GM23248 (cell line): ENCODE results near the gene C7orf57. TPM values are rescaled to one million over a fixed set of nuclear protein-coding genes. Genes with fewer than 3 reads are reported as not detected.

Source experiments
- DNase-seq: peaks from one replicate; pipeline ENCODE4 v3.0.0-alpha.2; 2015
- H2AFZ ChIP-seq: fragments of 200-600 bp; sonication (generic); 2 replicates; pipeline ENCODE4 v1.6.1; 2016; ENCODE audit warnings: antibody characterized with exemption
- H3F3A ChIP-seq: fragments of 200-600 bp; sonication (generic); 2 replicates; pipeline ENCODE4 v1.6.1; 2016; ENCODE audit warnings: mild to moderate bottlenecking, antibody characterized with exemption, mixed run types; ENCODE audit not compliant: insufficient read depth
- H3K27ac ChIP-seq: fragments of 200-600 bp; sonication (generic); 2 replicates; pipeline ENCODE4 v1.5.1; 2016; ENCODE audit warnings: mild to moderate bottlenecking
- H3K27me3 ChIP-seq: fragments of 200-600 bp; sonication (generic); replicated peaks from 2 replicates; pipeline ENCODE4 v1.6.1; 2016; ENCODE audit warnings: mild to moderate bottlenecking; ENCODE audit not compliant: insufficient read depth
- H3K36me3 ChIP-seq: fragments of 200-600 bp; sonication (generic); 2 replicates; pipeline ENCODE4 v1.6.1; 2016; ENCODE audit warnings: low read depth, mild to moderate bottlenecking
- H3K4me1 ChIP-seq: fragments of 200-600 bp; sonication (generic); 2 replicates; pipeline ENCODE4 v1.6.1; 2016; ENCODE audit warnings: mild to moderate bottlenecking; ENCODE audit not compliant: insufficient read depth
- H3K4me2 ChIP-seq: fragments of 200-600 bp; sonication (generic); one replicate; pipeline ENCODE4 v1.6.1; 2016; ENCODE audit warnings: mild to moderate bottlenecking; ENCODE audit not compliant: unreplicated experiment
- H3K4me3 ChIP-seq: fragments of 200-600 bp; sonication (generic); 2 replicates; pipeline ENCODE4 v1.5.1; 2016; ENCODE audit warnings: mild to moderate bottlenecking
- H3K79me2 ChIP-seq: fragments of 200-600 bp; sonication (generic); 2 replicates; pipeline ENCODE4 v1.6.1; 2016; ENCODE audit warnings: mild to moderate bottlenecking; ENCODE audit not compliant: insufficient read depth
- H3K9ac ChIP-seq: fragments of 200-600 bp; sonication (generic); 2 replicates; pipeline ENCODE4 v1.6.1; 2016; ENCODE audit warnings: mild to moderate bottlenecking
- H3K9me2 ChIP-seq: fragments of 200-600 bp; sonication (generic); 2 replicates; pipeline ENCODE4 v1.6.1; 2016; ENCODE audit warnings: mixed run types, mild to moderate bottlenecking, moderate library complexity; ENCODE audit not compliant: insufficient read depth
- H3K9me3 ChIP-seq: fragments of 200-600 bp; sonication (generic); one replicate; pipeline ENCODE4 v1.6.1; 2017; ENCODE audit warnings: low read depth
- H4K20me1 ChIP-seq: fragments of 200-600 bp; sonication (generic); 2 replicates; pipeline ENCODE4 v1.6.0; 2016; ENCODE audit not compliant: insufficient read depth
- EZH2 ChIP-seq: fragments of 200-600 bp; sonication (generic); IDR thresholded peaks from 2 replicates; pipeline ENCODE4 v1.6.1; 2018; ENCODE audit warnings: antibody characterized with exemption, mild to moderate bottlenecking; ENCODE audit not compliant: insufficient read depth, poor library complexity, severe bottlenecking
- EZH2phosphoT487 ChIP-seq: fragments of 200-600 bp; sonication (generic); IDR thresholded peaks from 2 replicates; pipeline ENCODE4 v1.6.1; 2018; ENCODE audit warnings: antibody characterized with exemption, moderate library complexity, mild to moderate bottlenecking, low read depth; ENCODE audit not compliant: insufficient read depth
- WGBS, 2 experiments: methylation state at CpG; one replicate each; pipeline ENCODE4 v1.1.6; 2015 to 2017; ENCODE audit warnings: low lambda C conversion rate in 2 of 2, low coverage in 1 of 2; ENCODE audit errors: missing lambda C conversion rate in 2 of 2; 5-methylcytosine and 5-hydroxymethylcytosine counted together
- in situ Hi-C: fragments of 300-500 bp; cut with MboI; formaldehyde crosslinking; loops from 2 replicates; pipeline ENCODE4 v1.15.0; 2020
- polyA plus RNA-seq: library from polyadenylated mRNA; unstranded; fragments of >200 nt; fragmentation: Nextera tagmentation; extraction: Ambion mirVana; gene quantifications from 2 replicates; pipeline ENCODE4 v1.2.1, GENCODE V29; 2016
- total RNA-seq: library from RNA; depleted of rRNA; stranded (reverse); fragments of >200 nt; shearing (Covaris generic); gene quantifications from 2 replicates; pipeline ENCODE4 v1.2.3, GENCODE V29; 2014

Gene C7orf57
- total and polyA plus RNA-seq, 2 experiments from 2014 or later, result not detected

DNA sequence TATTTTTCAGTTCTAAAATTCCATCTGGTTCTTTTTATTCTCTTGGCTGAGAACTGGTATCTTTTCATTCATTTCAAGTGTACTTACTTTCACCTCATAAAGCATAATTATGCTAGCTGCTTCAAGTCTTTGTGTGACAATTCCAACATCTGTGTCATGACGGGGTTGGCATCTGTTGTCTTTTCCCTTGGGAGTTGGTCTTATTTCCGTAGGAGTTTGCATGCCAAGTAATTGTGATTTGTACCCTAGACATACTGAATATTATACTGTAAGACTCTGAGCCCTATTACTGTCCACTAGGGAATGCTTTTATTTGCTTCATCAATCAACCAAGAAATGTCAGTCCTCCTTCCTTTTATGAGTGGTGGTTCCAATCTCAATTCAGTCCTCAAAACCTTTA, 31.3 kb upstream of the C7orf57 start:
- Histone ChIP-seq H3K27ac (no peak overlapping the region), H3K9me2 (no peaks in the 10 kb centered on the region), H3K9ac (no peak overlapping the region), H2AFZ (peak overlapping the region; percentile 43; the same call in 1 of the 2 replicates), H3K4me1 (peaks cover 5% of the 10 kb centered on the region; the same call in 1 of the 2 replicates), H4K20me1 (no peaks in the 10 kb centered on the region), H3K36me3 (no peaks in the 10 kb centered on the region), H3F3A (peaks cover 11% of the 10 kb centered on the region; the same call in 1 of the 2 replicates), H3K4me3 (no peak overlapping the region), H3K27me3 (no peaks in the 10 kb centered on the region), H3K4me2 (no peak overlapping the region), H3K9me3 (no peaks in the 10 kb centered on the region), H3K79me2 (no peaks in the 10 kb centered on the region)
- in situ Hi-C loops, result no loop called here
- DNase-seq, result no peak
- TF ChIP-seq EZH2phosphoT487 (no peak), EZH2 (no peak)
- 8 to 15% methylated on average over 2 of the region's 2 CpGs for WGBS, 2 experiments

DNA sequence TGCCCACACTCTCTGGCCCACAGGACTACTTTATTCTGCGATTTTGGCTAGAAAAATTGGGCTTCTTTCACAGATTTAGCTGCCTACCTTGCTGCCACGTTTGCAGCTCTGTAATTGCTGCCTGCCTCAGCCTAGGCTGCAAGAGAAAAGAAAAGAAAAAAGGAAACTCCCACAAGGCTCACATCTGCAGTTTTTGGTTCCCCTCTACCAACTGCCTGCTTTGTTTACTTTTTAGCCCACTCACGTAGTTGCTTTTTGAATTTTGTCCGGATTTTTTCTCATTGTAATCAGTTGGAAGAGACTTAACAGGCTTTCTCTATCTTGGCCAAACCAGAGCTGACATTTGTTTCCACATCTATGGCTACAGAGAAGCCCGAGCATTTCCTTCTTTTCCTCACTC, 30.7 kb upstream of the C7orf57 start:
- in situ Hi-C loops, result no loop called here
- no peaks in the 10 kb centered on the region for H3K9me3 ChIP-seq
- H3K4me1 ChIP-seq, result peaks cover 5% of the 10 kb centered on the region; the same call in 1 of the 2 replicates
- no peaks in the 10 kb centered on the region for H3K27me3 ChIP-seq
- H3K27ac ChIP-seq, result no peak overlapping the region
- TF ChIP-seq EZH2 (no peak), EZH2phosphoT487 (no peak)
- H2AFZ ChIP-seq, result peak overlapping the region; percentile 43; the same call in 1 of the 2 replicates
- no peaks in the 10 kb centered on the region for H3K79me2 ChIP-seq
- no peak overlapping the region for H3K4me3 ChIP-seq
- peaks cover 11% of the 10 kb centered on the region; the same call in 1 of the 2 replicates for H3F3A ChIP-seq
- H3K36me3 ChIP-seq, result no peaks in the 10 kb centered on the region
- DNase-seq, result no peak
- H4K20me1 ChIP-seq, result no peaks in the 10 kb centered on the region
- no peak overlapping the region for H3K9ac ChIP-seq
- H3K4me2 ChIP-seq, result no peak overlapping the region
- H3K9me2 ChIP-seq, result no peaks in the 10 kb centered on the region
- 13 to 19% methylated on average over 5 of the region's 5 CpGs for WGBS, 2 experiments

DNA sequence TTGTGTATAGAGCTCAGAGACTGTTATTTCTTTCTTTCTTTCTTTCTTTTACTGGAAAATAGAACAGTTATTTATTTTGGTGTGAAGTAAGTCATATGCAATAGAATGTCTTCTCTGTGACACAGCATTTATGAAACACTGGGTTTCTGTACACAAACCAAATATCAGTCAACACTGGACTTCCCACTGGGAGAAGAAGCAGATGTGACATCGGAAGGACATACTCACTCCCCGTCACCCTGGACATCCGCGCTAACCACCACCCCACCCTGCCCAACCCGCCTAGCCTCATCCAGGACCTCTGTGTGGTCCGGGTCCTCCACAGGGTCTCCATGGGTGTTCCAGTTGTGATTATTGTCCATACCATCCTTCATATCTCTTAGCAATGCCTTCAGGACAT, 28.5 kb upstream of the C7orf57 start:
- 76 to 79% methylated on average over 6 of the region's 6 CpGs for WGBS, 2 experiments
- in situ Hi-C loops, result no loop called here
- H3K4me3 ChIP-seq, result no peak overlapping the region
- no peaks in the 10 kb centered on the region for H3K27me3 ChIP-seq
- H3F3A ChIP-seq, result no peaks in the 10 kb centered on the region
- no peaks in the 10 kb centered on the region for H3K9me3 ChIP-seq
- no peak overlapping the region for H3K27ac ChIP-seq
- H3K4me2 ChIP-seq, result no peak overlapping the region
- H3K9me2 ChIP-seq, result no peaks in the 10 kb centered on the region
- H3K79me2 ChIP-seq, result no peaks in the 10 kb centered on the region
- no peak for DNase-seq
- H4K20me1 ChIP-seq, result no peaks in the 10 kb centered on the region
- no peak overlapping the region for H3K9ac ChIP-seq
- TF ChIP-seq EZH2, result no peak
- TF ChIP-seq EZH2phosphoT487, result no peak
- no peak overlapping the region for H2AFZ ChIP-seq
- no peaks in the 10 kb centered on the region for H3K4me1 ChIP-seq
- no peaks in the 10 kb centered on the region for H3K36me3 ChIP-seq

DNA sequence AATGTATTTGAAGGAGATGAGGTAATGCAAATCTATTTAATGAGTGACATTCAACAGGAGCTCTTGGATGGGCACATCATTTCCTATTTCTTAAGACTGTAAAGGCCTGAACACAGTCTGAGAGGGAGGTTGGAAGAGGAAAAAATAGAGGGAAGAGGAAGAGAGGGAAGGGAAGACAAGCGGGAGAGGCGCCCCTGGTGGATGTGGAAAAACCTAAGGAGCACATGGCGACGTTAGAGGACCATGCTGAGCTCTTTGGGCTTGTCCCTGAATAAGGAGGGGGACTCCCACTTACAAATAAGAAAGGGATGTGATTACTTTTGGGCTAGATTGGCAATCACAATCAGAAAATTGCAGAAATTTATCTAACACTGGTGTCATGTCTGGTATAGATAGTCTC, 26.1 kb upstream of the C7orf57 start:
- in situ Hi-C loops, result no loop called here
- TF ChIP-seq EZH2phosphoT487, result no peak
- TF ChIP-seq EZH2, result no peak
- H3K79me2 ChIP-seq, result no peaks in the 10 kb centered on the region

DNA sequence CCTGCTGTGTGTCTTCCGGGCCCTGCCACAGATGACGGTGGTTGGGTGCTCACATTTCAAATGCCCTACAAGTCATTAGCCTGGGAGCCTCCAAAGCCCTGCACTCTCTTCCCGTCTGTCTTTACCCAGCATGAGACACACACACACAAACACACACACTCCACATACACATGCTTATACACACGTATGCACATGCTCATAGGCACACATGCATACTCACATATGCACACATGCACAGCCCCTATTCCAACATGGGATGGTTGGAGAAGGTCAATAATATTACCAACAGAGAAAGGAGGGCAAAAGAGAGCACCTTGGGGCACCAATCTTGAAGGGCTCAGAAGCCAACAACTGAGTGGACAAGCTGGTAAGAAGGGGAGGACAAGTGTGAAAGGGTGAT, 25.4 kb upstream of the C7orf57 start:
- 69 to 74% methylated on average over 4 of the region's 4 CpGs for WGBS, 2 experiments
- H3K9me3 ChIP-seq, result no peaks in the 10 kb centered on the region
- no peak overlapping the region for H3K27ac ChIP-seq
- in situ Hi-C loops, result no loop called here
- no peaks in the 10 kb centered on the region for H3K79me2 ChIP-seq
- no peak for TF ChIP-seq EZH2
- no peak for TF ChIP-seq EZH2phosphoT487
- H3F3A ChIP-seq, result no peaks in the 10 kb centered on the region
- no peak overlapping the region for H3K9ac ChIP-seq
- DNase-seq, result no peak
- H3K27me3 ChIP-seq, result no peaks in the 10 kb centered on the region
- no peaks in the 10 kb centered on the region for H3K4me1 ChIP-seq
- no peaks in the 10 kb centered on the region for H3K9me2 ChIP-seq
- H4K20me1 ChIP-seq, result no peaks in the 10 kb centered on the region
- H3K4me3 ChIP-seq, result no peak overlapping the region
- no peak overlapping the region for H2AFZ ChIP-seq
- H3K4me2 ChIP-seq, result no peak overlapping the region
- no peaks in the 10 kb centered on the region for H3K36me3 ChIP-seq

More for the DNA sequence above, 26.1 kb upstream of the C7orf57 start:
- H3K27me3 ChIP-seq, result no peaks in the 10 kb centered on the region
- no peaks in the 10 kb centered on the region for H3K36me3 ChIP-seq
- no peak overlapping the region for H3K27ac ChIP-seq
- no peak overlapping the region for H3K4me3 ChIP-seq
- no peak overlapping the region for H3K4me2 ChIP-seq
- H3K9me2 ChIP-seq, result no peaks in the 10 kb centered on the region
- H3F3A ChIP-seq, result no peaks in the 10 kb centered on the region
- no peaks in the 10 kb centered on the region for H3K4me1 ChIP-seq
- 60 to 78% methylated on average over 4 of the region's 4 CpGs for WGBS, 2 experiments
- H3K9ac ChIP-seq, result no peak overlapping the region
- H2AFZ ChIP-seq, result no peak overlapping the region
- DNase-seq, result no peak
- H3K9me3 ChIP-seq, result no peaks in the 10 kb centered on the region
- H4K20me1 ChIP-seq, result no peaks in the 10 kb centered on the region
